Activated T-helper 17 cell treated with anti-CD3 and anti-CD28 coated beads, Interleukin-2, amount 50 U/mL, for 72 hours (primary cell): ENCODE measurements around the gene DSEL. TPM values are rescaled to one million over a fixed set of nuclear protein-coding genes. Genes with fewer than 3 reads are reported as not detected.

Experiments
- ATAC-seq: fragments of 150-1000 bp; cut with Tn5 transposase; replicated peaks from 2 replicates; pipeline ENCODE4 v1.10.0; 2021; ENCODE audit warnings: mild to moderate bottlenecking, moderate library complexity
- H3K27ac Mint-ChIP-seq: one replicate; pipeline ENCODE4 v1.8.0; 2022; ENCODE audit warnings: mixed read lengths
- H3K27me3 Mint-ChIP-seq: one replicate; pipeline ENCODE4 v1.8.0; 2022; ENCODE audit warnings: mixed read lengths
- H3K36me3 Mint-ChIP-seq: one replicate; pipeline ENCODE4 v1.8.0; 2022; ENCODE audit warnings: low read depth, mild to moderate bottlenecking, mixed read lengths
- H3K4me1 Mint-ChIP-seq: one replicate; pipeline ENCODE4 v1.8.0; 2022; ENCODE audit warnings: mixed read lengths
- H3K4me3 Mint-ChIP-seq: one replicate; pipeline ENCODE4 v1.8.0; 2022; ENCODE audit warnings: mild to moderate bottlenecking, mixed read lengths
- H3K9me3 Mint-ChIP-seq: one replicate; pipeline ENCODE4 v1.8.0; 2022; ENCODE audit warnings: mixed read lengths
- total RNA-seq, 2 donors: library from RNA; stranded (reverse); gene quantifications; one replicate each; pipeline ENCODE4 v1.2.3, GENCODE V29; 2022

The DSEL gene
- total RNA-seq, 2 donors from 2014 or later, result 0.15 to 0.50 TPM

DNA sequence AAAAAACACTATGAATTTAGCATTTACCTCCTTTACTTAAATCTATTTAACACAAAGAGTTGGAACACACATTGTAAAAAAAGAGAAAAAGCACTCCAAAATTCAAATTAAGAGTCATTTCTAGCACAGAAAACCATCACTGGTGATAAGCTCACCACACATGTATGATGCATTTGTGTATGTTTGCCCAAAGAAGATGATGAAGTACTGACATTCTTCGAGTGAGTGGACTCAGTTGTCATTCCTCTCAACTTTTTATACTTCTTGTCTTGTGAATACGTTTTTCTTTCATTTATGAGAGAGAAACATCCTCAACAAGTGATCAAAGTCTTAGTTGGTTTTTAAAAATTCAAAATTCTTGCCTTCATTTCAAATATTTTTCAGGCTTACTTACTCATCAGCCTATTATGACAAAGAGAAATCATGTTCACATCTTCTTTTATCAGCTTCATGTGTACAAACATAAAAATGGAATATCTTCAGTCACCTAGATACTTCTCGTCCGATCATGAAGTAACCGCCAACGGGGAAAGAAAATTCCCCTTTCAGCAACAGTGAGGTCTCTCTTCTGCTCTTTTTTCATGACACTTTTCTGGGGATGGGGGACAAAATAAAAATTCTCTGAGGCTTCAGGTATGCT lies 1.5 kb downstream of the DSEL start:
- H3K4me3 Mint-ChIP-seq, result peak overlapping the region; percentile 91
- H3K27me3 Mint-ChIP-seq, result peaks cover 4% of the 10 kb centered on the region
- no peak for ATAC-seq
- peaks cover 13% of the 10 kb centered on the region for H3K4me1 Mint-ChIP-seq
- no peaks in the 10 kb centered on the region for H3K36me3 Mint-ChIP-seq
- H3K9me3 Mint-ChIP-seq, result no peaks in the 10 kb centered on the region
- no peak overlapping the region for H3K27ac Mint-ChIP-seq

DNA sequence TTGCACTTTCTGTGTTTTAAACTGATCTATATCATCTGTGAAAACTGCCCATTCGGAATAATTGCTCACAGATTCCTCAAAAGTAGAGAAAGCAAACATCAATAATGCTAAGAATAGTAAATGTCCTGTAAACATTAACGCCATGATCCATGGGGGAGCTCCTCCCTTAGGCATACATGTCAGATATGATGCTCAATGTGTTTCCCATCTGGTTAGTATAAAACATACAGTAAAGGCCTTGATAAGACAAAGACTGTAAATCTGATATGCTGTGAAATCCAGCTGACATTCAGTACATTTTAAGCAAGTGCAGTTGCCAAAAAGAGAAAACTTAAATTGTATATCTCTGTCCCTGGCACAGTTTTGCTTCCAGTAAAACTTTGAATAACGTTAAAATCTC lies 2.1 kb downstream of the DSEL start:
- peaks cover 13% of the 10 kb centered on the region for H3K4me1 Mint-ChIP-seq
- peak overlapping the region; percentile 91 for H3K4me3 Mint-ChIP-seq
- peaks cover 4% of the 10 kb centered on the region for H3K27me3 Mint-ChIP-seq
- no peaks in the 10 kb centered on the region for H3K36me3 Mint-ChIP-seq
- no peak for ATAC-seq
- no peak overlapping the region for H3K27ac Mint-ChIP-seq
- no peaks in the 10 kb centered on the region for H3K9me3 Mint-ChIP-seq

DNA sequence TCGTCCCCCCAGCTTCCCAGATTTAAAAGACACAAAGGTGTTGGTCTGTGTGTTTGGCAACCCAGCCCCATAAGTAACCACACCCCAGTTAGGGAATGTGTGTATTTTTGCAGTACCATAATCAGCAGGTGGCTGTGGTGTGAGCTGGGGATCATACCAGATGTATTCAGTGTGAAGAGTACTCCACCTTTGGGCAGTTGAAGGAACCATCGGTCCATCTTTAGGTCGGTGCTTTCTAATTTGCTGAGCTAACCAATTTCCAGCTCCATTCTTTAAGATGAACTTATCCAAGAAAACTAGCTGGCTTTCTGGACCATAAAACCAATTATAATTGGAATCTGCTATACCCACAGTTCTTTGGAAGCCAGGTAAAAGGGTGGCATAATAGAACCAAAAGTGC lies 3.2 kb downstream of the DSEL start:
- Mint-ChIP-seq H3K27ac (no peak overlapping the region), H3K9me3 (no peaks in the 10 kb centered on the region), H3K36me3 (no peaks in the 10 kb centered on the region), H3K4me1 (peaks cover 13% of the 10 kb centered on the region), H3K4me3 (no peak overlapping the region), H3K27me3 (peaks cover 4% of the 10 kb centered on the region)
- no peak for ATAC-seq

DNA sequence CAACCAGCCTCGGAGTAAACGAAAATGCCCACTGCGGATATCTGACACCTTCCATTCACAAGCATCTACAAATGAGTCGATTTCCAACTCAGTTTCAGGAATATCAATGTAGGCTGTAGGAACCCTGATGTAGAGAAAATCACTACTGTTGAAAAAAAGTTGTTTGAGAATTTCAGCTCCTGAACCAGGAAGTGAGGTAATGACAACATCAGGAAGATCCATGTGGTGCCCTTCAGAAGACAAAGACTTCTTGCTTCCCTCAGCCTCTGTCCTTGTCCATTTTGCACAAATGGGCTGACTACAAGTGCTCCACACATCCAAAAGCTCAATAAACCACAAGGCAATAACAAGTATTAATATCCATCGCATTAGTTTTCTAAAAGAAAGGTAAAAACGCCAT lies 4.7 kb downstream of the DSEL start:
- H3K4me1 Mint-ChIP-seq, result peaks cover 8% of the 10 kb centered on the region
- H3K27ac Mint-ChIP-seq, result no peak overlapping the region
- no peaks in the 10 kb centered on the region for H3K36me3 Mint-ChIP-seq
- no peaks in the 10 kb centered on the region for H3K9me3 Mint-ChIP-seq
- no peak for ATAC-seq
- H3K27me3 Mint-ChIP-seq, result peaks cover 4% of the 10 kb centered on the region
- no peak overlapping the region for H3K4me3 Mint-ChIP-seq

DNA sequence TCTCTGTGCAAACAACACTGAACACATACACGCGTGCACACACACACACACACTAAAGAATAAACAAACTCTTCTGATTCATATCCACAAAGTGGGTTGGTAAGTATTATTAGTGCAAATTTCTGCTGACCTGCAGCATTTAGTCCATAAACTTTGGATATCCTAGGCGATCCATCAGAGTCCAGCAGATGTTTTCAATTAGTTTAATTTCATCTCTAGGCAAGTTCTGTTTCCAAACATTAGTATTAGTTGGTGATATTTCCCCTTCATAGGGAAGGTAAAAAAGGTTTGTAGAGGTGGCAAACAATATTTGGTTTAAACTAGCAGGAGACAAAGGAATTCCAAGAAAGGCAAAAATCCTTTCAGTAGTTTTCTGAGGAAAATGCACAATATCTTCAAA lies 5.7 kb downstream of the DSEL start:
- no peaks in the 10 kb centered on the region for H3K9me3 Mint-ChIP-seq
- no peaks in the 10 kb centered on the region for H3K36me3 Mint-ChIP-seq
- ATAC-seq, result no peak
- no peak overlapping the region for H3K27ac Mint-ChIP-seq
- H3K4me3 Mint-ChIP-seq, result no peak overlapping the region
- peaks cover 4% of the 10 kb centered on the region for H3K27me3 Mint-ChIP-seq
- H3K4me1 Mint-ChIP-seq, result peaks cover 7% of the 10 kb centered on the region

DNA sequence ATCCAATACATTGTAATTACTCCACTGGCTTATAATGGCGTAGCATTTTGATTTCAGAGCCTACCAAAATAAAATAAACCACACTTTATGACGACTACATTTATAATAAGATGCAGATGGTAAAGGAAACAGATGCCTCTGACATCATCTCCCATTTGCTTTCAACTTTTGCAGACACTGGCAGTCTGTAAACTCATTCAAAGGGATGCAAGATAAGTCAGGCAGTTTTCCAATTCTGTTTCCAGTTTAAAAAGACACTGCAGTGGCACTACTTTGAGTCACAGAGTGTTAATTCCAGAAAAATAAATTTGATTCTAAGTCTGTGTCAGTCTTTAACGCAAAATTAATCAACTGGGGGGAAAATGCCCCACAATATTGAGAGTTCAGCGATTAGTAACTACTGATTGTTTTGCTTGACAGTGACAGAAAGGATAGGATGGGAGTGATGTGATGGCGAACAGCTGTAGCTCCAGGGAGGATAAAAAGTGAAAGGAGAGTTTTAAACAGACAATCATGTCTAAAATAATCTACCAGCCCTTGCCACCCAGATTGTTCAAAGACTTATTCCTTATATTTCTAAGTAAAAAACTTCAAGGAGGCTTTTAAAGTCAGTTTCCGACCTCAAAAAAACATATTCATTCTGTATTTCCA lies 6.7 kb downstream of the DSEL start:
- no peaks in the 10 kb centered on the region for H3K9me3 Mint-ChIP-seq
- no peak overlapping the region for H3K27ac Mint-ChIP-seq
- ATAC-seq, result no peak
- H3K27me3 Mint-ChIP-seq, result no peaks in the 10 kb centered on the region
- no peaks in the 10 kb centered on the region for H3K36me3 Mint-ChIP-seq
- H3K4me3 Mint-ChIP-seq, result no peak overlapping the region
- no peaks in the 10 kb centered on the region for H3K4me1 Mint-ChIP-seq

DNA sequence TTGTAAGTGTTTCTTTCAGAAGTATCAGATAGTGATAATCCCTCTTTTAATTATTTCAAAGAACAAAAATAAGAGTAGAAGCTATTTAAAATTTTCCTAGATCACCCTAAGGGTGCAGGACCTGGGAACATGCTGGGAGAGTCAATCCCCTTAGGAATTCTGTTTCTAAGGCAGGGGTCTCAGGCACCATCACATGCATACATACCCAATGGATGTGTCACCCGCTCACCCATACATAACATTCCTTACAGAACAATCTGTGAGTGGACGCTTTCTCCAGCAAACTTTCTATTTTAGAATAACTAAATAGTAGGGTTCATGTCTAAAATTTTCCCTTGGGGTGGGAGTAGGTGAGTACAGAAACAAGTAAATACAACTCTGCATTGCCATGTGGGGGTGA lies 8.4 kb downstream of the DSEL start:
- ATAC-seq, result no peak
- Mint-ChIP-seq H3K4me3 (no peak overlapping the region), H3K36me3 (no peaks in the 10 kb centered on the region), H3K27me3 (no peaks in the 10 kb centered on the region), H3K4me1 (no peaks in the 10 kb centered on the region), H3K27ac (no peak overlapping the region), H3K9me3 (no peaks in the 10 kb centered on the region)

DNA sequence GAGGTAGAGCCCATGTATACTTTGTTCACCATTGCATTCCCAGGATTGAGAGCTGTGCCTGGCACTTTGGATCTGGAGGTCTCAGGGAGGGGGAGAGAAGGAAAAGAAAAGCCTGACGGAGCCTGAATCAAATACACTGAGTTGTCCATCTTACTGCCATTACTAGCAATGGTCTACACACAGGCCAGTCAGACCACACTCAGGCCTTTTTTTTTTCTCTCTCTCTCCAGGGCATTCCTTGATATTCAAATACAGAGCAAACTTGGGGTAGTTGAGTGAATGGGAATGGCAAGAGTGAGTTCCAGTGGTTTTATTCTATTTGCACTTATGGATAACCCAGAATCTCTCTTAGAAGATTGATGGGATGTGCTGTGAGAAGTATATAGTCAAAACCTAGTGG lies 11.8 kb downstream of the DSEL start:
- H3K27me3 Mint-ChIP-seq, result no peaks in the 10 kb centered on the region
- no peak overlapping the region for H3K4me3 Mint-ChIP-seq
- H3K9me3 Mint-ChIP-seq, result no peaks in the 10 kb centered on the region
- H3K4me1 Mint-ChIP-seq, result no peaks in the 10 kb centered on the region
- no peak for ATAC-seq
- no peaks in the 10 kb centered on the region for H3K36me3 Mint-ChIP-seq
- H3K27ac Mint-ChIP-seq, result no peak overlapping the region

DNA sequence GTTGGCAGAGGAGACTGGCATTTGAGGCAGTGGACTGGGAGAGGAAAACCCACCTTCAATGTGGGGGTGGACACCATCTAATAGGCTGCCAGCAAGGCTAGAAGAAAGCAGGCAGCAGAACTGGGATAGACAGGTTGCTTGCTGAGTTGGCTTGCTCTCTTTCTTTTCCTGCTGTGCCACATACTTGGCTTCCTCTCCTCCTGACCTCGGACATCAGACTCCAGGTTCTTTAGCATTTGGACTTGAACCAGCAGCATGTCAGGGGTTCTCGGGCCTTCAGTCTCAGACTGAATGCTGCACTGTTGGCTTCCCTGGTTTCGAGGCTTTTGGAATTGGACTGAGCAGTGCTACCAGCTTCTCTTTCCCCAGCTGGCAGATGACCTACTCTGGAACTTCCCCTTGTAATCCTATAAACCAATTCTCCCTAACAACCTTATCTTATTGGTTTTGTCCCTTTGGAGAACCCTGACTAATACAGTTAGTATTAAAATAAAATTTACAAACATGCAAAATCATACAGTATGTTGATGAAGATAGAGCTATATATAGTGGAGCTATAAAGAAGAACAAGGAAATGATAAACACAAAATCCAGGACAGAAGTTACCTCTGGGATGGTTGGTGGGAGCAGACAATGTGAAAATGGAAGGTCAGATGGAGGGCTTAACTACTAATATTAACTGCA lies 15.9 kb downstream of the DSEL start:
- Mint-ChIP-seq H3K36me3 (no peaks in the 10 kb centered on the region), H3K9me3 (no peaks in the 10 kb centered on the region), H3K27me3 (no peaks in the 10 kb centered on the region), H3K4me3 (no peak overlapping the region), H3K27ac (no peak overlapping the region), H3K4me1 (no peaks in the 10 kb centered on the region)
- no peak for ATAC-seq

DNA sequence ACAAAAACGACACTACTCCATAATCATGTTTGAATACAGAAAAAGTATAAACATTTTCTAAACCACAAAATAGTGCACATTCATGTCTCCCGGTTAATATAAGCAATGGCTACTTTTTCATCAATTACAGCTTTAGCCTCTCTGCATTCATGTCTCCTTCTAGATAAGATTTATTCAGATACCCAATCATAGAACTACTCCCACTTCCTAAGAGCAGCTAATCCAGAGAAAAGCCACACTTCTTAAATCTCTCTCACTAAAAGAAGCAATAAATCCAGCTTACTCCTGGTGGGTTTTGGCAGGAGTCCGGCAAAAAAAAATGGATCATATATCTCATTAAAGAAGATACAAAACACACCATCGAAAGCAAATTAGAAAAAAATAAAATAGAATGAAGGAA lies 20.1 kb downstream of the DSEL start:
- Mint-ChIP-seq H3K36me3 (no peaks in the 10 kb centered on the region), H3K27ac (no peak overlapping the region), H3K27me3 (peaks cover 3% of the 10 kb centered on the region), H3K4me1 (no peaks in the 10 kb centered on the region), H3K4me3 (no peak overlapping the region), H3K9me3 (no peaks in the 10 kb centered on the region)
- no peak for ATAC-seq

DNA sequence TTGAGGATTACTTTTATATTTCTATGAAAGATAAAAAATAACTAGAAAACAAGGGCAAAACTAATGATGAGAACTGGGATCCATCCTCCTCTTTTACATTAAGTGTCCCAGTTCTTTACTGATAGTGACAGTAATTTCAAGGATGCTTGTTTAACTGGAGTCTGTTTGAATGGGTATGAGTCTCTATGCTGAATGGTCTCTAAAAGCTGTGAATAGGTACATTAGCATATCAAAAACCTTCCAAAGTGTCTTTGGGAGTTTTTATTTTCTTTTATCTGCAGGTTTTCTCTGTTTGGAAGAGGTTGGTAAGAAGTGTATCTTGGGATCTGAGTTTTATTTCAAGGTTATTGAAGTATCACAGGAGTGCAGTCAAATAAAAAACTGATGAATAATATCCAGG lies 30.0 kb downstream of the DSEL start:
- no peaks in the 10 kb centered on the region for H3K4me1 Mint-ChIP-seq
- H3K27me3 Mint-ChIP-seq, result peaks cover 4% of the 10 kb centered on the region
- H3K4me3 Mint-ChIP-seq, result no peak overlapping the region
- no peak for ATAC-seq
- H3K9me3 Mint-ChIP-seq, result no peaks in the 10 kb centered on the region
- H3K27ac Mint-ChIP-seq, result no peak overlapping the region
- H3K36me3 Mint-ChIP-seq, result no peaks in the 10 kb centered on the region

DNA sequence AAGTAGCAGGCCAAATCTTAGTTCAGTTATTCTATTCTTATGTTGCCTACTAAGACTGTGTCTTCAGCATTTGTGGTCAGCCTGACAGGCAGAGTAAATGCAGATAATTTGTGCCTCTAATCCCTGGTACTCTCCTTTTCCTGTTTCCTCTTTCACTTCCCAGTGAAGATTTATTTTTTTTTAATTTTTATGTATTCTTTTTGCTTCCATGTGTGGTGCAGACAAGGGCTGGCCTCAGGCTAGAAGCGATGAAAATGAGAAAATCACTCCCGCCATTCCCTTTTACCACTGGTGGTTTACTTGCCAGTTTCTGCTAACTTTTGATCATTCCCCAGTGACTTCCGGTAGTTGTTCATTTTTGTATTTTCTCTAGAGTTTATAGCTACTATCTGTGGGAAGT lies 30.9 kb downstream of the DSEL start:
- peaks cover 4% of the 10 kb centered on the region for H3K27me3 Mint-ChIP-seq
- no peak for ATAC-seq
- no peaks in the 10 kb centered on the region for H3K9me3 Mint-ChIP-seq
- no peaks in the 10 kb centered on the region for H3K4me1 Mint-ChIP-seq
- H3K4me3 Mint-ChIP-seq, result no peak overlapping the region
- no peak overlapping the region for H3K27ac Mint-ChIP-seq
- no peaks in the 10 kb centered on the region for H3K36me3 Mint-ChIP-seq

DNA sequence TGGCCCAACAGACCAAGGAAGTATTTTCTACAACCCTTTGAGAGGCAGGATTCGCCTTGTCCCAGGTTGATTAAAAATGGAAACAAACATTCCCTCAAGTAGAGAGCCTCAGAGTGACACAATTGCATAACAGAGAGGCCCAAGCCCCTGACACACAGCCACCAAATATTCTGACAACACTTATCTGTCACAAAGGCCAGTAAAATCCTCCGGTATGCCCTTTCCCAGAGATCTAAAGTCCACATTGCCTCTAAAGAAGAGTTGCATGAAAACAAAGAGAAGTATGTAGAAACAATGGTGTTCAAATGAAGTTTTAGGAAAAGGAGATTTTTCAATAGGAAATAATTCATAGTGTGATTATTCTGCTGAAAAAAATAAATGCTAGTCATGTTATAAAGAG lies 32.1 kb downstream of the DSEL start:
- H3K4me3 Mint-ChIP-seq, result no peak overlapping the region
- no peak for ATAC-seq
- H3K4me1 Mint-ChIP-seq, result no peaks in the 10 kb centered on the region
- no peak overlapping the region for H3K27ac Mint-ChIP-seq
- no peaks in the 10 kb centered on the region for H3K36me3 Mint-ChIP-seq
- no peaks in the 10 kb centered on the region for H3K9me3 Mint-ChIP-seq
- H3K27me3 Mint-ChIP-seq, result peaks cover 4% of the 10 kb centered on the region

DNA sequence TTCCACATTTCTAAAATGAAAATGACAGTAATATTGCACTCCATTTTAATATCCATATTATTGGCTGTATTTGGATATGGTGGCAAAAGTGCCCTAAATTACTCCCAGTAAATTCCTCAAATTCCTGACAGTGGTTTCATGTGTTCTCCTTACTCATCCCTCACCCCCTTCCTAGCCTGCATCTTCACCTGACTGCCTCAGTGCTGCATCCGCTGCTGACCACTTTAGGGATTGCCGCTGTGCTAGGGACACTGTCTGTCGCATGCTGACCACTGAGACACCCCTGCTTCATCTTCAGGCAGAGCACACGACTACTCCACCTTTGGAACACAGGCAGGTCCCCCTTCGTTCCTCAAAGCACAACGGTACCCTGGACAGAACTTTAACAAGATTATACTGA lies 32.6 kb downstream of the DSEL start:
- Mint-ChIP-seq H3K27ac (no peak overlapping the region), H3K4me3 (no peak overlapping the region), H3K4me1 (no peaks in the 10 kb centered on the region), H3K9me3 (no peaks in the 10 kb centered on the region), H3K36me3 (no peaks in the 10 kb centered on the region), H3K27me3 (peaks cover 4% of the 10 kb centered on the region)
- ATAC-seq, result no peak

DNA sequence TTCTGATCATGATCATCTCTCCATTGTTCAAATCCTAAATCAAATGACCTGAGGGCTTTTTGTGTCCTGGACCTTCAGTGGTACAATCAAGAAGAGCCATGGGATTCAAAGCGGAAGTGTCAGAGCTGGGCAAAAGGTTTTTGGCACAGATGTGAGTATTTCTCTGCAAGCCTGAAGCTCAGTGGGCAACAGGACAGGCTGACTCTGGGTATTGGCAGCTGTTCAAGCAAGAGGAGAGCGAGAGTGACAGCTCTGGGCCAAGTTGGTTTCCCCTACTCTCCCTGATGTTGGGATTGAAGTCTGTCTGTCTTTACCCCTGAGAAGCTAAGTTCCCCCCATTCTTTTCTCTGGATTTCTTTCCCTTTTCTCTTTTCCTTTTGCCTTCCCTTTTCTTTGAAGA lies 33.3 kb downstream of the DSEL start:
- Mint-ChIP-seq H3K4me1 (no peaks in the 10 kb centered on the region), H3K36me3 (no peaks in the 10 kb centered on the region), H3K4me3 (no peak overlapping the region), H3K27me3 (peaks cover 2% of the 10 kb centered on the region), H3K27ac (no peak overlapping the region), H3K9me3 (no peaks in the 10 kb centered on the region)
- ATAC-seq, result no peak
